SK-N-SH (cell line): Measurements from ENCODE around the gene TBX15. TPM values are rescaled to one million over a fixed set of nuclear protein-coding genes. Genes with fewer than 3 reads are reported as not detected.

Experiments
- CTCF ChIA-PET: fragments of 300-600, 350-600 bp; formaldehyde crosslinking; extraction: SDS; loops from one replicate; lab custom pipeline; 2021; lab: Yijun Ruan, JAX
- POLR2A ChIA-PET: fragments of 350-600 bp; sonication (Branson Sonifier 250); formaldehyde crosslinking; extraction: SDS; loops from one replicate; lab custom pipeline; 2020; ENCODE audit warnings: antibody characterized with exemption, inconsistent platforms; lab: Yijun Ruan, JAX
- DNase-seq: peaks from one replicate; pipeline ENCODE4 v3.0.0; 2012
- H2AFZ ChIP-seq: fragments of 200-600 bp; sonication (generic); 2 replicates; pipeline ENCODE4 v1.8.1; 2016; ENCODE audit warnings: antibody characterized with exemption, mild to moderate bottlenecking, low read depth
- H3F3A ChIP-seq: fragments of 200-600 bp; sonication (generic); replicated peaks from 2 replicates; pipeline ENCODE3; 2016; ENCODE audit warnings: antibody characterized with exemption, mild to moderate bottlenecking; ENCODE audit not compliant: insufficient read depth
- H3K27ac ChIP-seq, 2 experiments: fragments of 200-500 bp in 1 of 2; fragments of 200-600 bp in 1 of 2; sonication (Bioruptor generic) in 1 of 2; sonication (generic), shearing (Covaris generic) in 1 of 2; 2 replicates each; pipeline versions ENCODE4 v1.5.1 to v1.6.1; 2014 to 2016; ENCODE audit warnings: low read depth in 2 of 2, inconsistent platforms in 1 of 2, low read length in 1 of 2, mild to moderate bottlenecking in 1 of 2, mixed read lengths in 1 of 2
- H3K27me3 ChIP-seq: fragments of 200-600 bp; sonication (generic), shearing (Covaris generic); 2 replicates; pipeline ENCODE4 v1.6.1; 2016; ENCODE audit warnings: mixed run types; ENCODE audit not compliant: insufficient read depth
- H3K36me3 ChIP-seq, 2 experiments: fragments of 200-500 bp in 1 of 2; fragments of 200-600 bp in 1 of 2; sonication (Bioruptor generic) in 1 of 2; sonication (generic) in 1 of 2; replicated peaks in 1 of 2; 2 replicates each; pipeline versions ENCODE3 to v1.5.1; 2014 to 2016; ENCODE audit warnings: low read length in 1 of 2, mild to moderate bottlenecking in 1 of 2; ENCODE audit not compliant: insufficient read depth in 2 of 2, control insufficient read depth in 1 of 2
- H3K4me1 ChIP-seq, 2 experiments: fragments of 200-500 bp in 1 of 2; fragments of 200-600 bp in 1 of 2; sonication (Bioruptor generic) in 1 of 2; sonication (generic), shearing (Covaris generic) in 1 of 2; 2 replicates each; pipeline versions ENCODE4 v1.5.1 to v1.6.1; 2014 to 2016; ENCODE audit warnings: low read depth in 1 of 2, low read length in 1 of 2, mixed run types in 1 of 2; ENCODE audit not compliant: insufficient read depth in 2 of 2, control insufficient read depth in 1 of 2
- H3K4me2 ChIP-seq: fragments of 200-600 bp; sonication (generic), shearing (Covaris generic); 2 replicates; pipeline ENCODE4 v1.6.1; 2017; ENCODE audit warnings: mixed run types
- H3K4me3 ChIP-seq, 2 experiments: fragments of 200-500 bp in 1 of 2; fragments of 200-600 bp in 1 of 2; sonication (Bioruptor generic) in 1 of 2; sonication (generic), shearing (Covaris generic) in 1 of 2; 2 replicates each; pipeline versions ENCODE4 v1.5.1 to v1.8.1; 2014 to 2016; ENCODE audit warnings: low read depth in 2 of 2, inconsistent platforms in 1 of 2, low read length in 1 of 2, mild to moderate bottlenecking in 1 of 2, mixed read lengths in 1 of 2, moderate library complexity in 1 of 2
- H3K79me2 ChIP-seq: fragments of 200-600 bp; sonication (generic); 2 replicates; pipeline ENCODE4 v1.8.1; 2017; ENCODE audit warnings: mild to moderate bottlenecking; ENCODE audit not compliant: insufficient read depth
- H3K9ac ChIP-seq: fragments of 200-600 bp; sonication (generic); 2 replicates; pipeline ENCODE4 v1.6.1; 2017; ENCODE audit warnings: mixed run types
- H3K9me2 ChIP-seq: fragments of 200-600 bp; sonication (generic); 2 replicates; pipeline ENCODE4 v1.6.1; 2017; ENCODE audit warnings: mixed run types
- H3K9me3 ChIP-seq: fragments of 200-600 bp; sonication (generic); 2 replicates; pipeline ENCODE4 v1.6.1; 2017; ENCODE audit warnings: mixed run types, mild to moderate bottlenecking, moderate library complexity
- H4K20me1 ChIP-seq: fragments of 200-600 bp; sonication (generic); 2 replicates; pipeline ENCODE4 v1.6.1; 2017; ENCODE audit warnings: mild to moderate bottlenecking, mixed run types; ENCODE audit not compliant: insufficient read depth
- GATA2 ChIP-seq: sonication (generic); formaldehyde crosslinking; IDR thresholded peaks from 2 replicates; pipeline ENCODE4 v1.5.0; 2020; ENCODE audit warnings: mild to moderate bottlenecking, missing genetic modification reagents
- IRF3 ChIP-seq: fragments of 150-350 bp; IDR thresholded peaks from 2 replicates; pipeline ENCODE4 v1.6.1; 2016; ENCODE audit warnings: mild to moderate bottlenecking, low read depth, low read length
- JUND ChIP-seq: IDR thresholded peaks from 2 replicates; pipeline ENCODE4 v1.4.0; 2012
- MXI1 ChIP-seq: IDR thresholded peaks from 2 replicates; pipeline ENCODE4 v1.6.1; 2012; ENCODE audit warnings: mild to moderate bottlenecking, low read depth, low read length, improper control_type of control experiment
- NFIC ChIP-seq: IDR thresholded peaks from 2 replicates; pipeline ENCODE4 v1.4.0; 2012; ENCODE audit warnings: borderline replicate concordance
- PBX3 ChIP-seq: IDR thresholded peaks from 2 replicates; pipeline ENCODE4; 2012
- RFX5 ChIP-seq: IDR thresholded peaks from 2 replicates; pipeline ENCODE4 v1.6.1; 2012; ENCODE audit warnings: mild to moderate bottlenecking, improper control_type of control experiment, low read length
- RXRA ChIP-seq: IDR thresholded peaks from 2 replicates; pipeline ENCODE4 v1.4.0; 2012; ENCODE audit warnings: low read depth, mild to moderate bottlenecking, borderline replicate concordance
- SIN3A ChIP-seq: IDR thresholded peaks from 2 replicates; pipeline ENCODE4 v1.6.1; 2012; ENCODE audit warnings: low read depth, mild to moderate bottlenecking, low read length, moderate library complexity, borderline replicate concordance
- USF1 ChIP-seq: IDR thresholded peaks from 2 replicates; pipeline ENCODE4 v1.4.0; 2012; ENCODE audit warnings: low read depth, borderline replicate concordance
- WGBS: methylation state at CpG from one replicate; pipeline ENCODE4 v1.1.6; 2017; ENCODE audit warnings: low lambda C conversion rate; 5-methylcytosine and 5-hydroxymethylcytosine counted together
- polyA plus RNA-seq, 3 experiments: library from polyadenylated mRNA; depleted of rRNA; stranded (reverse); fragments of >200 nt; gene quantifications; 2 replicates each; pipeline ENCODE4 v1.2.3, GENCODE V29; 2012

The TBX15 gene
- polyA plus RNA-seq, 1 of the 3 experiments (the other 2 are of a cell fraction): 0.02 TPM

GRCh38 chr1:118954301-118954905, 33.7 kb downstream of the TBX15 start (continued):
- TF ChIP-seq RFX5 (no peak), RXRA (no peak), PBX3 (no peak), SIN3A (no peak), NFIC (no peak), MXI1 (no peak)

- H4K20me1 ChIP-seq: no peaks in the 10 kb centered on the region
Measured at GRCh38 chr1:118951270-118951936, 36.7 kb downstream of the TBX15 start.

GRCh38 chr1:118949315-118949714, 38.8 kb downstream of the TBX15 start:
- Histone ChIP-seq H3K9me3 (no peaks in the 10 kb centered on the region), H3K9ac (no peak overlapping the region), H3K4me3 (no peak overlapping the region), H3F3A (no peaks in the 10 kb centered on the region), H3K79me2 (no peaks in the 10 kb centered on the region), H3K4me1 (no peaks in the 10 kb centered on the region), H4K20me1 (no peaks in the 10 kb centered on the region), H3K27me3 (no peaks in the 10 kb centered on the region), H3K36me3 (no peaks in the 10 kb centered on the region), H2AFZ (no peak overlapping the region), H3K9me2 (no peaks in the 10 kb centered on the region), H3K27ac (no peak overlapping the region), H3K4me2 (no peak overlapping the region)
- ChIA-PET POLR2A (no interaction called here), CTCF (interaction anchor here (1.6 kb wide), 1 partner anchor 59 kb away, joined by 10 read pairs; no protein-coding TSS in a partner anchor)
- WGBS: 13% methylated on average over 2 of the region's 2 CpGs
- no peak for TF ChIP-seq RFX5
- no peak for TF ChIP-seq USF1
- TF ChIP-seq JUND: no peak
- no peak for TF ChIP-seq IRF3
- no peak for DNase-seq

More at GRCh38 chr1:118951270-118951936, 36.7 kb downstream of the TBX15 start:
- Histone ChIP-seq H3K9me3 (no peaks in the 10 kb centered on the region), H3K9me2 (no peaks in the 10 kb centered on the region), H3K4me2 (no peak overlapping the region), H3K36me3 (no peaks in the 10 kb centered on the region), H2AFZ (no peak overlapping the region)
- POLR2A ChIA-PET: no interaction called here
- TF ChIP-seq RFX5: no peak
- no peak for TF ChIP-seq GATA2 (CRISPR knock-in tag)
- TF ChIP-seq, all 33 proteins: peak for 0
- H3K9ac ChIP-seq: no peak overlapping the region
- CTCF ChIA-PET: interaction anchor here (1.0 to 1.6 kb wide), 2 partner anchors 11 to 57 kb away, joined by 4 to 10 read pairs; no protein-coding TSS in a partner anchor
- H3K4me3 ChIP-seq: no peak overlapping the region
- H3K27me3 ChIP-seq: no peaks in the 10 kb centered on the region
- no peaks in the 10 kb centered on the region for H3K79me2 ChIP-seq
- no peak for DNase-seq
- H3F3A ChIP-seq: no peaks in the 10 kb centered on the region
- WGBS: 10% methylated on average over 2 of the region's 2 CpGs
- no peaks in the 10 kb centered on the region for H3K4me1 ChIP-seq
- H3K27ac ChIP-seq: no peak overlapping the region
